ENCODE results near the gene MISP3.
A peak's percentile ranks its signal among the peaks of the same experiment; 100 is the strongest.

Gene MISP3

GRCh38 chr19:14102756-14103155 is 30.2 kb downstream of the MISP3 start:
- DNase-seq = no peak

- DNase-seq = no peak
Measured at GRCh38 chr19:14103310-14103709, 30.7 kb downstream of the MISP3 start.

- no peak for DNase-seq
Measured at GRCh38 chr19:14105680-14106079, 33.1 kb downstream of the MISP3 start.

GRCh38 chr19:14106840-14107239 is 34.3 kb downstream of the MISP3 start:
- no peak for DNase-seq

GRCh38 chr19:14107581-14108461 is 35.2 kb downstream of the MISP3 start:
- DNase-seq = no peak

- no peak for DNase-seq
Measured at GRCh38 chr19:14110650-14111049, 38.1 kb downstream of the MISP3 start.

GRCh38 chr19:14111486-14111885 is 38.9 kb downstream of the MISP3 start:
- DNase-seq = no peak

- peak; percentile 41 to 78 (median 66) for DNase-seq
Measured at GRCh38 chr19:14112051-14112808, 39.6 kb downstream of the MISP3 start.

- peak in 1 of 4 experiments; percentile 17 for DNase-seq
Measured at GRCh38 chr19:14112809-14113385, 40.3 kb downstream of the MISP3 start.

- DNase-seq = peak; percentile 47 to 74 (median 54)
Measured at GRCh38 chr19:14113762-14114414, 41.3 kb downstream of the MISP3 start.

GRCh38 chr19:14114439-14114838 is 41.9 kb downstream of the MISP3 start:
- DNase-seq = no peak

GRCh38 chr19:14114854-14115253 is 42.3 kb downstream of the MISP3 start:
- peak; percentile 80 to 94 (median 90) for DNase-seq

GRCh38 chr19:14115756-14116155 is 43.2 kb downstream of the MISP3 start:
- DNase-seq = no peak

- DNase-seq = no peak
Measured at GRCh38 chr19:14116525-14116917, 43.9 kb downstream of the MISP3 start.

GRCh38 chr19:14116918-14117578 is 44.5 kb downstream of the MISP3 start:
- DNase-seq = no peak

- peak; percentile 99 to 100 (median 100) for DNase-seq
Measured at GRCh38 chr19:14117668-14118164, 45.1 kb downstream of the MISP3 start, which contains the start of gene PRKACA. Gene PRKACA (minus strand): TSS chr19:14117762. CDS start chr19:14117547, 215 bp downstream.

- peak; percentile 94 to 98 (median 97) for DNase-seq
Measured at GRCh38 chr19:14118165-14119051, 45.8 kb downstream of the MISP3 start.

- peak in 1 of 4 experiments; percentile 29 for DNase-seq
Measured at GRCh38 chr19:14119146-14119545, 46.6 kb downstream of the MISP3 start.

- no peak for DNase-seq
Measured at GRCh38 chr19:14119644-14120496, 47.3 kb downstream of the MISP3 start.

- no peak for DNase-seq
Measured at GRCh38 chr19:14120497-14120780, 47.9 kb downstream of the MISP3 start.

Data from suppressor macrophage (primary cell).